NOMO-1 (cell line): ENCODE measurements around the gene BRD3OS.

Source experiments
- DNase-seq, 2 experiments: peaks; one replicate each; lab custom pipeline; 2025; ENCODE audit not compliant: unreplicated experiment in 2 of 2; lab: John Stamatoyannopoulos, UW

Gene BRD3OS

DNA sequence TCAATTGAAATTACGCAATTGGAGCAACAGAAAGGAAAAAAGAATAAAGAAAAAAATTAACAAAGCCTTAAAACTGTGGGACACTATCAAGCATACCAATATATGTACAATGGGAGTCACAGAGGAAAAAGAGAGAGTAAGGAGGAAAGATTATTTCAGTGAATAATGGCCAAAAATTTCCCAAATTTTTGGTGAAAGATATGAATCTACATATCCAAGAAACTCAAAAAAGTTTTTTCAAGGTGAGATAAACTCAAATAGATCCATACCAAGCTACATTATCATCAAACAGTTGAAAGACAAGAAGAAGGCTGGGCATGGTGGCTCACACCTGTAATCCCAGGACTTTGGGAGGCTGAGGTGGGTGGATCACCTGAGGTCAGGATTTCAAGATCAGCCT lies 51.4 kb downstream of the BRD3OS start:
- DNase-seq: no peak
